Thyroid gland (tissue), 4 donors: ENCODE data around the gene POMP. TPM values are rescaled to one million over a fixed set of nuclear protein-coding genes. Genes with fewer than 3 reads are reported as not detected.

Experiments used
- DNase-seq, 2 donors: peaks; one replicate each; pipeline ENCODE4 v3.0.0-alpha.2; 2019
- H3K27ac ChIP-seq, 3 donors: fragments of 200-600 bp; sonication (generic); 1 replicate in 2 of 3; 2 replicates in 1 of 3; pipeline ENCODE4 v1.5.1; 2016 to 2019; ENCODE audit warnings: mild to moderate bottlenecking in 1 of 3, moderate library complexity in 1 of 3
- H3K27me3 ChIP-seq: fragments of 200-600 bp; sonication (generic); one replicate; pipeline ENCODE4 v1.5.1; 2019
- H3K36me3 ChIP-seq, 2 donors: fragments of 200-600 bp; sonication (generic); one replicate each; pipeline ENCODE4 v1.5.1; 2016 to 2019
- H3K4me1 ChIP-seq, 2 donors: fragments of 200-600 bp; sonication (generic); one replicate each; pipeline ENCODE4 v1.5.1; 2017 to 2019
- H3K4me3 ChIP-seq, 3 donors: fragments of 200-600 bp; sonication (generic); replicated peaks in 1 of 3; 1 replicate in 2 of 3; 2 replicates in 1 of 3; pipeline ENCODE4 v1.5.1; 2016; ENCODE audit warnings: mild to moderate bottlenecking in 1 of 3
- H3K9me3 ChIP-seq: fragments of 200-600 bp; sonication (generic); one replicate; pipeline ENCODE4 v1.5.1; 2017
- CTCF ChIP-seq, 6 experiments: fragments of 200-600 bp in 3 of 6; fragments of 450-650 bp in 3 of 6; sonication (generic) in 3 of 6; IDR thresholded peaks; one replicate each; pipeline ENCODE4 v1.5.1; 2016 to 2019; ENCODE audit warnings: antibody characterized with exemption in 6 of 6, mild to moderate bottlenecking in 2 of 6, inconsistent platforms in 1 of 6, moderate library complexity in 1 of 6
- POLR2A ChIP-seq, 2 donors: fragments of 450-650 bp; IDR thresholded peaks; one replicate each; pipeline ENCODE4 v1.6.1; 2017; ENCODE audit warnings: antibody characterized with exemption in 2 of 2, mild to moderate bottlenecking in 2 of 2, moderate library complexity in 1 of 2
- WGBS, 2 donors: methylation state at CpG; one replicate each; pipeline ENCODE4 v1.1.5; 2017; 5-methylcytosine and 5-hydroxymethylcytosine counted together
- intact Hi-C: fragments of 100-400 bp; cut with DNase I; formaldehyde crosslinking; loops from one replicate; pipeline ENCODE4 v1.15.1; 2023
- total RNA-seq, 4 donors: library from RNA; depleted of rRNA; stranded (reverse); fragments of >200 nt; gene quantifications; one replicate each; pipeline ENCODE4 v1.2.3, GENCODE V29; 2016

The POMP gene
- total RNA-seq, 4 donors from 2014 or later: 23.3 to 70.0 (median 45.4) TPM

- Histone ChIP-seq H3K36me3 (no peaks in the 10 kb centered on the region), H3K27me3 (no peaks in the 10 kb centered on the region), H3K9me3 (no peaks in the 10 kb centered on the region), H3K4me1 (peaks cover 15 to 25% of the 10 kb centered on the region in 2 donors), H3K4me3 (no peak overlapping the region), H3K27ac (no peak overlapping the region)
- intact Hi-C loops: no loop called here
- 62 to 63% methylated on average over 1 of the region's 1 CpG for WGBS, 2 donors
- no peak for TF ChIP-seq POLR2A (IDR thresholded peaks at IDR 0.05)
- TF ChIP-seq CTCF (IDR thresholded peaks at IDR 0.05): no peak
- DNase-seq: no peak
Measured at GRCh38 chr13:28653111-28653510, 5.8 kb upstream of the POMP start.

GRCh38 chr13:28654276-28654675, 4.7 kb upstream of the POMP start:
- Histone ChIP-seq H3K9me3 (no peaks in the 10 kb centered on the region), H3K27ac (no peak overlapping the region), H3K27me3 (no peaks in the 10 kb centered on the region), H3K4me1 (peaks cover 15 to 25% of the 10 kb centered on the region in 2 donors), H3K36me3 (no peaks in the 10 kb centered on the region), H3K4me3 (no peak overlapping the region)
- intact Hi-C loops: no loop called here
- DNase-seq: no peak
- TF ChIP-seq POLR2A (IDR thresholded peaks at IDR 0.05) (no peak), CTCF (IDR thresholded peaks at IDR 0.05) (no peak)
- WGBS, 2 donors: 98% methylated on average over 1 of the region's 1 CpG

- peak overlapping the region in 2 of 3 donors; percentile 48 to 70 for H3K27ac ChIP-seq
- peaks cover 26 to 35% of the 10 kb centered on the region in 2 donors for H3K4me1 ChIP-seq
- H3K27me3 ChIP-seq: no peaks in the 10 kb centered on the region
- H3K36me3 ChIP-seq: no peaks in the 10 kb centered on the region
- intact Hi-C loops: no loop called here
- WGBS, 2 donors: 25 to 41% methylated on average over 3 of the region's 3 CpGs
- DNase-seq: peak in 1 of 2 donors; percentile 27
- TF ChIP-seq CTCF (IDR thresholded peaks at IDR 0.05) (no peak), POLR2A (IDR thresholded peaks at IDR 0.05) (no peak)
- H3K9me3 ChIP-seq: no peaks in the 10 kb centered on the region
- no peak overlapping the region for H3K4me3 ChIP-seq
Measured at GRCh38 chr13:28655561-28655960, 3.4 kb upstream of the POMP start.

GRCh38 chr13:28657784-28658538, 969 bp upstream of the POMP start:
- peaks cover 28 to 51% of the 10 kb centered on the region in 2 donors for H3K4me1 ChIP-seq
- DNase-seq: no peak
- no peaks in the 10 kb centered on the region for H3K9me3 ChIP-seq
- intact Hi-C loops: no loop called here
- no peaks in the 10 kb centered on the region for H3K27me3 ChIP-seq
- TF ChIP-seq POLR2A (IDR thresholded peaks at IDR 0.05) (no peak), CTCF (IDR thresholded peaks at IDR 0.05) (no peak)
- peak overlapping the region; percentile 72 to 93 (median 82) for H3K27ac ChIP-seq
- peak overlapping the region; percentile 40 to 86 (median 57) for H3K4me3 ChIP-seq
- H3K36me3 ChIP-seq: peaks cover 0 to 8% of the 10 kb centered on the region in 2 donors
- 31 to 32% methylated on average over 12 of the region's 12 CpGs for WGBS, 2 donors

- no peaks in the 10 kb centered on the region for H3K9me3 ChIP-seq
- H3K36me3 ChIP-seq: peaks cover 0 to 13% of the 10 kb centered on the region in 2 donors
- intact Hi-C loops: no loop called here
- no peaks in the 10 kb centered on the region for H3K27me3 ChIP-seq
- TF ChIP-seq CTCF (IDR thresholded peaks at IDR 0.05): no peak
- TF ChIP-seq POLR2A (IDR thresholded peaks at IDR 0.05): no peak
- peak overlapping the region; percentile 40 to 86 (median 57) for H3K4me3 ChIP-seq
- no peak for DNase-seq
- WGBS, 2 donors: 1 to 2% methylated on average over 8 of the region's 8 CpGs
- H3K4me1 ChIP-seq: peaks cover 28 to 51% of the 10 kb centered on the region in 2 donors
- peak overlapping the region; percentile 72 to 93 (median 82) for H3K27ac ChIP-seq
Measured at GRCh38 chr13:28658539-28658795, 463 bp upstream of the POMP start.
